GM18502 (cell line): ENCODE results near the gene NLGN1.
"Not testable (repeated sequence)": the region's sequence is repeated elsewhere in the genome, so short reads cannot be mapped to it uniquely, and the experiment has no call there.

Experiments used
- ATAC-seq: cut with Tn5 transposase; IDR thresholded peaks from one replicate; pipeline ENCODE4 v1.9.1; 2021; ENCODE audit warnings: mild to moderate bottlenecking; ENCODE audit not compliant: unreplicated experiment, poor library complexity

Gene NLGN1

GRCh38 chr3:174191380-174191779 lies 793.8 kb downstream of the NLGN1 start:
- no peak for ATAC-seq

GRCh38 chr3:174191895-174192294 lies 794.4 kb downstream of the NLGN1 start:
- ATAC-seq = no peak

- no peak for ATAC-seq
Observed at GRCh38 chr3:174192471-174192870, 794.9 kb downstream of the NLGN1 start.

GRCh38 chr3:174193604-174194003 lies 796.1 kb downstream of the NLGN1 start:
- no peak for ATAC-seq

GRCh38 chr3:174197416-174197815 lies 799.9 kb downstream of the NLGN1 start:
- ATAC-seq = no peak

- ATAC-seq = no peak
Observed at GRCh38 chr3:174198199-174198598, 800.7 kb downstream of the NLGN1 start.

GRCh38 chr3:174199696-174200095 lies 802.2 kb downstream of the NLGN1 start:
- no peak for ATAC-seq

GRCh38 chr3:174202116-174202515 lies 804.6 kb downstream of the NLGN1 start:
- no peak for ATAC-seq

GRCh38 chr3:174202561-174202960 lies 805.0 kb downstream of the NLGN1 start:
- ATAC-seq = no peak

- ATAC-seq = no peak
Observed at GRCh38 chr3:174204765-174205164, 807.2 kb downstream of the NLGN1 start.

- no peak for ATAC-seq
Observed at GRCh38 chr3:174206607-174207192, 809.2 kb downstream of the NLGN1 start.

- no peak for ATAC-seq
Observed at GRCh38 chr3:174208161-174208560, 810.6 kb downstream of the NLGN1 start.

- not testable (repeated sequence) for ATAC-seq
Observed at GRCh38 chr3:174211896-174212295, 814.4 kb downstream of the NLGN1 start.

GRCh38 chr3:174215456-174215855 lies 817.9 kb downstream of the NLGN1 start:
- no peak for ATAC-seq

GRCh38 chr3:174216019-174216418 lies 818.5 kb downstream of the NLGN1 start:
- ATAC-seq = no peak

GRCh38 chr3:174216946-174217718 lies 819.6 kb downstream of the NLGN1 start:
- ATAC-seq = no peak

GRCh38 chr3:174218016-174218415 lies 820.5 kb downstream of the NLGN1 start:
- no peak for ATAC-seq

GRCh38 chr3:174219738-174220137 lies 822.2 kb downstream of the NLGN1 start:
- ATAC-seq = no peak

- no peak for ATAC-seq
Observed at GRCh38 chr3:174220775-174221554, 823.4 kb downstream of the NLGN1 start.

- ATAC-seq = no peak
Observed at GRCh38 chr3:174223042-174223441, 825.5 kb downstream of the NLGN1 start.

GRCh38 chr3:174223626-174224025 lies 826.1 kb downstream of the NLGN1 start:
- ATAC-seq = no peak
